ENCODE data around the gene CNTN2.
A peak's percentile ranks its signal among the peaks of the same experiment; 100 is the strongest.

Gene CNTN2

GRCh38 chr1:205064741-205065316 is 21.8 kb downstream of the CNTN2 start:
- DNase-seq (ENCODE audit: low read depth), result no peak
- no peak overlapping the region for H3K4me3 ChIP-seq (ENCODE audit: low read length)
- TF ChIP-seq CTCF (conservative IDR thresholded peaks at IDR 0.05; ENCODE audit: low read depth, low read length), result no peak

GRCh38 chr1:205065666-205066065 is 22.7 kb downstream of the CNTN2 start:
- DNase-seq (ENCODE audit: low read depth), result no peak
- TF ChIP-seq CTCF (conservative IDR thresholded peaks at IDR 0.05; ENCODE audit: low read depth, low read length), result no peak
- H3K4me3 ChIP-seq (ENCODE audit: low read length), result no peak overlapping the region

- peak; percentile 41 for TF ChIP-seq CTCF (conservative IDR thresholded peaks at IDR 0.05; ENCODE audit: low read depth, low read length)
- no peak overlapping the region for H3K4me3 ChIP-seq (ENCODE audit: low read length)
- DNase-seq (ENCODE audit: low read depth), result no peak
Observed at GRCh38 chr1:205066141-205066818, 23.3 kb downstream of the CNTN2 start.

- no peak for TF ChIP-seq CTCF (conservative IDR thresholded peaks at IDR 0.05; ENCODE audit: low read depth, low read length)
- no peak for DNase-seq (ENCODE audit: low read depth)
- H3K4me3 ChIP-seq (ENCODE audit: low read length), result no peak overlapping the region
Observed at GRCh38 chr1:205067031-205067430, 24.0 kb downstream of the CNTN2 start.

- TF ChIP-seq CTCF (conservative IDR thresholded peaks at IDR 0.05; ENCODE audit: low read depth, low read length), result no peak
- no peak overlapping the region for H3K4me3 ChIP-seq (ENCODE audit: low read length)
- no peak for DNase-seq (ENCODE audit: low read depth)
Observed at GRCh38 chr1:205068001-205068400, 25.0 kb downstream of the CNTN2 start.

GRCh38 chr1:205068457-205069040 is 25.5 kb downstream of the CNTN2 start:
- TF ChIP-seq CTCF (conservative IDR thresholded peaks at IDR 0.05; ENCODE audit: low read depth, low read length), result no peak
- DNase-seq (ENCODE audit: low read depth), result no peak
- H3K4me3 ChIP-seq (ENCODE audit: low read length), result no peak overlapping the region

All from retinal pigment epithelial cell (primary cell).